Vagina (tissue), 2 donors: ENCODE results near the gene NHERF2. TPM values are rescaled to one million over a fixed set of nuclear protein-coding genes. Genes with fewer than 3 reads are reported as not detected.

Source experiments
- DNase-seq, 2 donors: peaks; one replicate each; pipeline ENCODE4 v3.0.0-alpha.2; 2017; ENCODE audit errors: extremely low spot score in 2 of 2
- H3K27ac ChIP-seq: fragments of 200-600 bp; sonication (generic); one replicate; pipeline ENCODE4 v1.5.1; 2019
- H3K27me3 ChIP-seq: fragments of 200-600 bp; sonication (generic); one replicate; pipeline ENCODE4 v1.5.1; 2019
- H3K36me3 ChIP-seq, 2 donors: fragments of 200-600 bp; sonication (generic); one replicate each; pipeline ENCODE4 v1.5.1; 2017 to 2019
- H3K4me1 ChIP-seq: fragments of 200-600 bp; sonication (generic); one replicate; pipeline ENCODE4 v1.5.1; 2019
- H3K4me3 ChIP-seq, 2 donors: fragments of 200-600 bp; sonication (generic); 1 replicate in 1 of 2; 2 replicates in 1 of 2; pipeline ENCODE4 v1.5.1; 2016 to 2019
- H3K9me3 ChIP-seq: fragments of 200-600 bp; sonication (generic); one replicate; pipeline ENCODE4 v1.5.1; 2019
- POLR2A ChIP-seq, 2 donors: fragments of 450-650 bp; IDR thresholded peaks; one replicate each; pipeline ENCODE4 v1.6.1; 2017; ENCODE audit warnings: antibody characterized with exemption in 2 of 2, mild to moderate bottlenecking in 2 of 2, moderate library complexity in 2 of 2
- POLR2AphosphoS5 ChIP-seq, 2 donors: sonication (generic); formaldehyde crosslinking; IDR thresholded peaks; one replicate each; pipeline ENCODE4 v1.9.0; 2017; ENCODE audit warnings: antibody characterized with exemption in 2 of 2, mild to moderate bottlenecking in 2 of 2, low read depth in 1 of 2; ENCODE audit not compliant: insufficient read depth in 1 of 2
- intact Hi-C: fragments of 100-400 bp; cut with DNase I; formaldehyde crosslinking; loops from one replicate; pipeline ENCODE4 v1.15.1; 2023
- total RNA-seq: library from RNA; depleted of rRNA; stranded (reverse); fragments of >200 nt; gene quantifications from one replicate; pipeline ENCODE4 v1.2.3, GENCODE V29; 2016
- TF ChIP-seq, protein P1 (sequence below), 3 experiments: fragments of 450-650 bp in 2 of 3; fragments of 200-600 bp in 1 of 3; sonication (generic) in 1 of 3; IDR thresholded peaks; one replicate each; pipeline ENCODE4 v1.5.1; 2017 to 2019; ENCODE audit warnings: antibody characterized with exemption in 3 of 3, mild to moderate bottlenecking in 2 of 3, moderate library complexity in 2 of 3

Gene NHERF2
- total RNA-seq, 1 donor from 2014 or later = 44.7 TPM

DNA sequence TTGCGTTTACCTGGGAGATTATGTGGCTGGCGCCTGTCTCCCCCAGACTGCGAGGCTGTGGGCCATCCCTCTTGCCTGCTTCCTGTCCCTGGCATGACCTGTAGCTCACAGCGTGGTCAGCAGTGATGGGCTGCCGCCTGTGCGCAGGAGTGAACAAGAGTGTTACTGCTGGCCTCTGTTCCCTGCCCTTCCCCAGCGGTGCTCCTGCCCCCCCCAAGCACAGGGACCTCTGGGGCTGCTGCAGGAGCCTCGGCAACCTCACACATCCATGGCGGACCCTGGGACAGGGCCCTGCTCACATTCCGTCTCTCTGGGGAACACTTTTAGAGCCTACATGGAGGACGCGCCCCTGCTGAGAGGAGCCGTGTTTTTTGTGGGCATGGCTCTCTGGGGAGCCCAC, 31.7 kb downstream of the NHERF2 start:
- intact Hi-C loops = no loop called here
- Histone ChIP-seq H3K4me3 (no peak overlapping the region), H3K27ac (no peak overlapping the region), H3K36me3 (peaks cover 0 to 60% of the 10 kb centered on the region in 2 donors), H3K4me1 (no peaks in the 10 kb centered on the region), H3K27me3 (no peaks in the 10 kb centered on the region), H3K9me3 (no peaks in the 10 kb centered on the region)
- no peak for TF ChIP-seq POLR2AphosphoS5 (IDR thresholded peaks at IDR 0.05; ENCODE audit: insufficient read depth in 1 of 2, low read depth in 1 of 2)
- TF ChIP-seq, protein P1, sequence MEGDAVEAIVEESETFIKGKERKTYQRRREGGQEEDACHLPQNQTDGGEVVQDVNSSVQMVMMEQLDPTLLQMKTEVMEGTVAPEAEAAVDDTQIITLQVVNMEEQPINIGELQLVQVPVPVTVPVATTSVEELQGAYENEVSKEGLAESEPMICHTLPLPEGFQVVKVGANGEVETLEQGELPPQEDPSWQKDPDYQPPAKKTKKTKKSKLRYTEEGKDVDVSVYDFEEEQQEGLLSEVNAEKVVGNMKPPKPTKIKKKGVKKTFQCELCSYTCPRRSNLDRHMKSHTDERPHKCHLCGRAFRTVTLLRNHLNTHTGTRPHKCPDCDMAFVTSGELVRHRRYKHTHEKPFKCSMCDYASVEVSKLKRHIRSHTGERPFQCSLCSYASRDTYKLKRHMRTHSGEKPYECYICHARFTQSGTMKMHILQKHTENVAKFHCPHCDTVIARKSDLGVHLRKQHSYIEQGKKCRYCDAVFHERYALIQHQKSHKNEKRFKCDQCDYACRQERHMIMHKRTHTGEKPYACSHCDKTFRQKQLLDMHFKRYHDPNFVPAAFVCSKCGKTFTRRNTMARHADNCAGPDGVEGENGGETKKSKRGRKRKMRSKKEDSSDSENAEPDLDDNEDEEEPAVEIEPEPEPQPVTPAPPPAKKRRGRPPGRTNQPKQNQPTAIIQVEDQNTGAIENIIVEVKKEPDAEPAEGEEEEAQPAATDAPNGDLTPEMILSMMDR (IDR thresholded peaks at IDR 0.05) = no peak
- no peak for TF ChIP-seq POLR2A (IDR thresholded peaks at IDR 0.05)
- no peak for DNase-seq

GRCh38 chr16:2058872-2059271, 32.2 kb downstream of the NHERF2 start:
- DNase-seq = no peak
- Histone ChIP-seq H3K4me1 (no peaks in the 10 kb centered on the region), H3K27ac (no peak overlapping the region), H3K36me3 (peaks cover 0 to 60% of the 10 kb centered on the region in 2 donors), H3K27me3 (no peaks in the 10 kb centered on the region), H3K4me3 (no peak overlapping the region), H3K9me3 (no peaks in the 10 kb centered on the region)
- intact Hi-C loops = no loop called here
- TF ChIP-seq POLR2A (IDR thresholded peaks at IDR 0.05) (no peak), POLR2AphosphoS5 (IDR thresholded peaks at IDR 0.05; ENCODE audit: insufficient read depth in 1 of 2, low read depth in 1 of 2) (no peak)
- TF ChIP-seq, protein P1 (IDR thresholded peaks at IDR 0.05) = no peak

DNA sequence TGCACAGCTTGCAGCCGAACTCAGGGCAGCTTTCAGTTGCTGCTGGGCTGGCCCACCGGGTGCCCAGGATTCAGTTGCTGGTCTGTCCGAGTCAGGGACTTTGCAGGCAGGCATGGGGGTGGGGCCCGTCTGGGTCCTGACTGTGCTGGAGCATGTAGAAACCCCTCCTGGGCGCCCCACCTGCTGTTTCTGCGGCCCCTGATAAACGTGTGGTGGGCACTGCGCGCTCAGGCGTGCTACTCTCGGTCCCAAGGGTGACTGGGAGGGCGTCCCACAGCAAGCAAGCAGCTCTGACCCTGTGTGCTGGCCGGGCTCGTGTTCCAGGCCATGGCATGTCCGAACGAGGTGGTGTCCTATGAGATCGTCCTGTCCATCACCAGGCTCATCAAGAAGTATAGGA, 33.6 kb downstream of the NHERF2 start:
- Histone ChIP-seq H3K9me3 (no peaks in the 10 kb centered on the region), H3K27me3 (no peaks in the 10 kb centered on the region), H3K36me3 (peaks cover 0 to 70% of the 10 kb centered on the region in 2 donors), H3K4me3 (no peak overlapping the region), H3K27ac (no peak overlapping the region), H3K4me1 (no peaks in the 10 kb centered on the region)
- no peak for DNase-seq
- TF ChIP-seq POLR2AphosphoS5 (IDR thresholded peaks at IDR 0.05; ENCODE audit: insufficient read depth in 1 of 2, low read depth in 1 of 2) (no peak), POLR2A (IDR thresholded peaks at IDR 0.05) (no peak)
- TF ChIP-seq, protein P1 (IDR thresholded peaks at IDR 0.05) = no peak
- intact Hi-C loops = no loop called here

DNA sequence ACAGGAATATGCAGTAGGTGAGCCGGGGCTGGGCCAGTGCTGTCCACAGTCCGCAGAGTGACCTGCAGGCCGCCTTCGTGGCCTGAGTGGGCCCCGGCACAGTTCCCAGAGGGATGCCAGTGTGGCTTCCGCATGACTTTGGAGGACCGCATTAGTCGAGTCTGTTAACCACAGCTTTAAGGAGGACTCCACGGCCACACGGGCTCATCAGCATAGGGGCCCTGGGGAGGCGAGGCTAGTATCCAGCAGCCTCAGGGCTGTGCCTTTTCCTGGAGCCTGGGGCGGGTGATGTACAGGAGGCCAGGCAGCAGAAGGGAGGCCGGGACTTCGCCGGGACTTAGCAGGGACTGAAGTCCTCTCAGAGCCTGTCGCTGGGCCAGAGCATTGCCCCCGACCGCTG, 34.3 kb downstream of the NHERF2 start:
- Histone ChIP-seq H3K36me3 (peaks cover 0 to 77% of the 10 kb centered on the region in 2 donors), H3K4me3 (no peak overlapping the region), H3K4me1 (no peaks in the 10 kb centered on the region), H3K27ac (no peak overlapping the region), H3K9me3 (no peaks in the 10 kb centered on the region), H3K27me3 (no peaks in the 10 kb centered on the region)
- intact Hi-C loops = no loop called here
- no peak for DNase-seq
- TF ChIP-seq, protein P1 (IDR thresholded peaks at IDR 0.05) = no peak
- TF ChIP-seq POLR2A (IDR thresholded peaks at IDR 0.05) (no peak), POLR2AphosphoS5 (IDR thresholded peaks at IDR 0.05; ENCODE audit: insufficient read depth in 1 of 2, low read depth in 1 of 2) (no peak)

GRCh38 chr16:2061526-2061925, 34.8 kb downstream of the NHERF2 start:
- H3K36me3 ChIP-seq = peaks cover 0 to 79% of the 10 kb centered on the region in 2 donors
- no peaks in the 10 kb centered on the region for H3K27me3 ChIP-seq
- H3K9me3 ChIP-seq = no peaks in the 10 kb centered on the region
- TF ChIP-seq POLR2AphosphoS5 (IDR thresholded peaks at IDR 0.05; ENCODE audit: insufficient read depth in 1 of 2, low read depth in 1 of 2) (no peak), POLR2A (IDR thresholded peaks at IDR 0.05) (no peak)
- TF ChIP-seq, protein P1 (IDR thresholded peaks at IDR 0.05) = no peak
- intact Hi-C loops = no loop called here
- no peaks in the 10 kb centered on the region for H3K4me1 ChIP-seq
- no peak overlapping the region for H3K27ac ChIP-seq
- no peak for DNase-seq
- no peak overlapping the region for H3K4me3 ChIP-seq
